ENCODE results near the gene EML6. TPM values are rescaled to one million over a fixed set of nuclear protein-coding genes. Genes with fewer than 3 reads are reported as not detected.

Gene EML6
- total RNA-seq, 1 experiment from 2014 or later = 1.5 TPM

DNA sequence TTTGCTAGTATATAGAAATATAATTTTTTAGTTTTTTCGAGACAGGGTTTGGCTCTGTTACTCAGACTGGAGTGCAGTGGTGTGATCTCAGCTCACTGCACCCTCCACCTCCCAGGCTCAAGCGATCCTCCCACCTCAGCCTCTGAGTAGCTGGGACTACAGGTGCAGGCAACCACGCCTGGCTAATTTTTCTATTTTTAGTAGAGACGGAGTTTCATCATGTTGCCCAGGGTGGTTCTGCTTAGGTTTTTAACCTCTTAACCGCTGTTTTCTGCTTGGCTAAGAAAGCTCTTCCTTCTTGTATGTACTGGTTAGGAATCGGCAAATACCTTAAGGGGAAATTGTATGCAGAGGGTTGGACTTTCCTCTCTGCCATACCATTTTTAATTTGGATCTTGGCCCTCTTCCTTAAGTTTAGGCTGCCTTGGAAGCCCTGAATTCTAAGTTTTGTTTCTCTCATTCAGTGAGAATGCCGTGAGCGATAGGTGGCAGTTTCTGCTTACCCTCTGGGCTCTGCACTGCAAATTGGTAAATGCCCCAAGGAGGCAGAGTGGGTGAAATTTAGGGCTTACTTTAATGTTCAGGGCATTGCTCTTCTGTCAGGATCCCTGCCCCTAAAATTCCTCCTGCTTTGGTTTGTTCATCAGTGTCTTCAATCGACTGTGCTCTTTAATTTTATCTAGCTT, 32.3 kb downstream of the EML6 start:
- no peaks in the 10 kb centered on the region for H3K27me3 ChIP-seq (ENCODE audit: insufficient read depth, low read length)
- Mint-ChIP-seq H3K9me3 (no peaks in the 10 kb centered on the region), H3K27ac (no peak overlapping the region), H3K4me3 (no peak overlapping the region), H3K27me3 (ENCODE audit: low read depth) (no peaks in the 10 kb centered on the region), H3K4me1 (peaks cover 15 to 16% of the 10 kb centered on the region in 2 experiments), H3K36me3 (ENCODE audit: insufficient read depth in 1 of 3, low read depth in 3 of 3) (no peaks in the 10 kb centered on the region)
- no peak for DNase-seq
- no peaks in the 10 kb centered on the region for H3K23me2 ChIP-seq (ENCODE audit: insufficient read length, low read depth, low read length, poor library complexity, severe bottlenecking)
- H3K4me1 ChIP-seq (ENCODE audit: insufficient read depth, low read length) = no peaks in the 10 kb centered on the region; the same call in 1 of the 2 replicates
- H2AK5ac ChIP-seq (ENCODE audit: insufficient read length, low read length) = no peak overlapping the region
- H4K5ac ChIP-seq (ENCODE audit: insufficient read length, low read depth, low read length) = no peak overlapping the region
- H3K27ac ChIP-seq (ENCODE audit: insufficient read length, low read depth, low read length) = no peak overlapping the region
- H2BK20ac ChIP-seq (ENCODE audit: low read depth, low read length, poor library complexity, severe bottlenecking) = no peak overlapping the region
- H2BK12ac ChIP-seq (ENCODE audit: insufficient read length, low read depth, low read length) = no peak overlapping the region
- H3K9ac ChIP-seq (ENCODE audit: extremely low read depth, insufficient read length, low read length) = no peak overlapping the region
- no peaks in the 10 kb centered on the region for H3K79me1 ChIP-seq (ENCODE audit: insufficient read depth, low read depth, low read length, poor library complexity, severe bottlenecking)
- no peak overlapping the region for H4K91ac ChIP-seq (ENCODE audit: insufficient read length, low read depth, low read length)
- no peak overlapping the region for H3K14ac ChIP-seq (ENCODE audit: insufficient read depth, low read length)
- H2BK120ac ChIP-seq (ENCODE audit: low read depth, low read length, poor library complexity, severe bottlenecking) = no peak overlapping the region
- WGBS (ENCODE audit: extremely low coverage, insufficient read length, low lambda C conversion rate) = no CpG with 5 or more reads among the region's 9 CpGs
- H3K79me2 ChIP-seq (ENCODE audit: insufficient read depth, low read length) = no peaks in the 10 kb centered on the region
- H3K4me2 ChIP-seq (ENCODE audit: insufficient read depth, insufficient read length, low read length) = no peak overlapping the region
- H4K8ac ChIP-seq (replicated peaks; ENCODE audit: insufficient read length, low read depth, low read length) = no peak overlapping the region
- H2BK15ac ChIP-seq (ENCODE audit: low read depth, low read length) = no peak overlapping the region
- H4K20me1 ChIP-seq (ENCODE audit: control insufficient read depth, insufficient read depth, insufficient read length) = no peaks in the 10 kb centered on the region
- H3K9me3 ChIP-seq (ENCODE audit: control insufficient read depth, low read depth, low read length) = no peaks in the 10 kb centered on the region
- H3T11ph ChIP-seq (ENCODE audit: low read length) = no peak overlapping the region
- H3K23ac ChIP-seq (ENCODE audit: insufficient read length, low read depth, low read length) = no peak overlapping the region
- no peak overlapping the region for H3K56ac ChIP-seq (ENCODE audit: insufficient read length, low read depth, low read length)
- H3K4ac ChIP-seq (ENCODE audit: low read depth, low read length) = no peak overlapping the region
- TF ChIP-seq, protein P1, sequence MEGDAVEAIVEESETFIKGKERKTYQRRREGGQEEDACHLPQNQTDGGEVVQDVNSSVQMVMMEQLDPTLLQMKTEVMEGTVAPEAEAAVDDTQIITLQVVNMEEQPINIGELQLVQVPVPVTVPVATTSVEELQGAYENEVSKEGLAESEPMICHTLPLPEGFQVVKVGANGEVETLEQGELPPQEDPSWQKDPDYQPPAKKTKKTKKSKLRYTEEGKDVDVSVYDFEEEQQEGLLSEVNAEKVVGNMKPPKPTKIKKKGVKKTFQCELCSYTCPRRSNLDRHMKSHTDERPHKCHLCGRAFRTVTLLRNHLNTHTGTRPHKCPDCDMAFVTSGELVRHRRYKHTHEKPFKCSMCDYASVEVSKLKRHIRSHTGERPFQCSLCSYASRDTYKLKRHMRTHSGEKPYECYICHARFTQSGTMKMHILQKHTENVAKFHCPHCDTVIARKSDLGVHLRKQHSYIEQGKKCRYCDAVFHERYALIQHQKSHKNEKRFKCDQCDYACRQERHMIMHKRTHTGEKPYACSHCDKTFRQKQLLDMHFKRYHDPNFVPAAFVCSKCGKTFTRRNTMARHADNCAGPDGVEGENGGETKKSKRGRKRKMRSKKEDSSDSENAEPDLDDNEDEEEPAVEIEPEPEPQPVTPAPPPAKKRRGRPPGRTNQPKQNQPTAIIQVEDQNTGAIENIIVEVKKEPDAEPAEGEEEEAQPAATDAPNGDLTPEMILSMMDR (conservative IDR thresholded peaks at IDR 0.05) = no peak
- no peak overlapping the region for H2AFZ ChIP-seq (ENCODE audit: low read length)
- no peak overlapping the region for H3K18ac ChIP-seq (ENCODE audit: insufficient read length, low read depth, low read length)
- H2BK5ac ChIP-seq (ENCODE audit: insufficient read length, low read length) = no peak overlapping the region
